Activated CD4-positive, alpha-beta T cell treated with anti-CD3 and anti-CD28 coated beads, Interleukin-2, amount 50 U/mL, for 16 hours (primary cell): ENCODE results near the gene VPS13D.
"Not testable (repeated sequence)": the region's sequence is repeated elsewhere in the genome, so short reads cannot be mapped to it uniquely, and the experiment has no call there.

ENCODE experiments used
- DNase-seq: peaks from one replicate; pipeline ENCODE4 v3.0.0-alpha.2; 2020

The VPS13D gene

DNA sequence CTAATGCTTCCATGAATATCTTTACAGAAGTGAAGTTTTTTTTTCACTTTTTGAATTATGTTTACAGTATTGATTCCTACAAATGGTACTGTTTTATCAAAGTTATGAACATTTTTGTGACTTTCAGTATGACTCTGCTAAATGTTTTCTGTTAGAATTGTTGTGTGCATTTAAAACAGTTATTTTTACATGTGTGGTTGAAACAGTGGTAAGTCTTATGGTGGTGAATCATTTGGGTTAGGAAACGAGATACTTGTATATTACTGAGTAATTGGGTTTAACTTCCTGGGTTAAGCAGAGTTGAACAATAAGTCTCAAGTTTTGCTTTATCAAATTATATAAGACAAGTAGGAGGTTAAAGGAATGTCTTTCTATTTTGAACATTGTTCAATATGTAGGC, 66.8 kb downstream of the VPS13D start:
- peak; percentile 80 for DNase-seq

DNA sequence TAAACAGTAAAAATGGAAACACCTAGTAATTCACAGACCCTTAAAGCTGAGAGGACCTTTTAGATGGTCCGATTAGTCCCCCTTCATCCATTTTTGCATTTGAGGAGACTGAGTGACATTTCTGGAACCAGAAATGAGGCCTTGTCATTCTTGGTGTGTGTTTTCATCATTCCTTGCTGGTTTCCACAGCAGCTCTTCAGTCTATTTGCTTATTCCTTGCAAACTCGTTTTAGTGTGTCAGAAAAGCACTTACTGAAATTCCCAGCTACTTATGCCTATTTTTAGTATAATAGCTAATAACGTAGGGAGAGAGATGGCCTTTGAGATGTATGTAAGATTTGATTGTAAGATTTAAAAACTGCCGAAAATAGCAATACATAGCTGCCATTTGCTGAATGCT, 70.9 kb downstream of the VPS13D start:
- no peak for DNase-seq

GRCh38 chr1:12301518-12302237, 71.8 kb downstream of the VPS13D start:
- no peak for DNase-seq

GRCh38 chr1:12302798-12303447, 73.1 kb downstream of the VPS13D start:
- no peak for DNase-seq

- DNase-seq, result no peak
Observed at GRCh38 chr1:12305377-12305776, 75.5 kb downstream of the VPS13D start.

DNA sequence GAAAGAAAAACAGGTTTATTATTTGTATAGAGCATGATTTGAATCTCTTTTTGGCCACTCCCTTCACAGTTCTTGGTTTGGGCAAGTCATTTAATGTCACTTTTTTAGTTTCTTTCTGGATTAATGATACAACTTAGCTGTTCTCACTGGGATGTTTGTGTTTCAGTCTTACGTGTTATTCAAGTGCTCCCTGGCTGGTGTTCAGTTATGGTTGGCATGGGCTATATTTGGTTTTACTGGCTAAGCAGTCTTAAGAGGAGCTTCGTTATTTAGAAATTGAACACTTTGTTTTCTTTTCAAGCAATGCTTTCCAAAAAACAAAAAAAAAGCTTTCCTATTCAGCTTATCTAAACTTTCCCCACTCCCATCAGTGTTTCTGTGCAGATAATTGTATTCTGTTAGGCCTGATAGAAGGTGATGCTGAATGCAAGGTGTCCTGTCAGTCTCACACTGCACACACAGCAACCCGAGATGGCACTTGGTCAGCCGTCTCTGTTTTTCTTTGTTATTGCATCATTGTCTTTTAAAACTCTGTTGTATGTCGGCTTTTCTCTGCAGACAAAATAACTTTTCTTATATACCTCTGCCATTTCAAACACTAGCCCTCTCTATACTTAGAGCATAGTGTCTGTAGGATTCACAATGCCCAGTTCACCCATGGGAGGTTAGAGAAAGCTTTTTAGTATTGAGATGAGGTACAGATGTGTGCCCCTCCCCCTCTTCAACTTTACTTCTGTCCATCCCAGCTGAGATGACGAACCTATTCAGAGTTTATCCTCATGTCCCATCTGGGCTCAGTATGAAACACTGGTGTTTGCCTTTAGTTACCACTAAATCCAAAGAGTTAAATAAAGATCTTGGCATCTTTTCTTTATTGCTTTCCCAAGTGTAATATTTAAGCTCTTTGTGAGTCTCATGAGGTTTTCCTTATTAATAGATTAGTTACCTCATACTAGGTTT, 80.2 kb downstream of the VPS13D start:
- DNase-seq, result peak; percentile 6

GRCh38 chr1:12314333-12314903, 84.6 kb downstream of the VPS13D start:
- DNase-seq, result peak; percentile 8

DNA sequence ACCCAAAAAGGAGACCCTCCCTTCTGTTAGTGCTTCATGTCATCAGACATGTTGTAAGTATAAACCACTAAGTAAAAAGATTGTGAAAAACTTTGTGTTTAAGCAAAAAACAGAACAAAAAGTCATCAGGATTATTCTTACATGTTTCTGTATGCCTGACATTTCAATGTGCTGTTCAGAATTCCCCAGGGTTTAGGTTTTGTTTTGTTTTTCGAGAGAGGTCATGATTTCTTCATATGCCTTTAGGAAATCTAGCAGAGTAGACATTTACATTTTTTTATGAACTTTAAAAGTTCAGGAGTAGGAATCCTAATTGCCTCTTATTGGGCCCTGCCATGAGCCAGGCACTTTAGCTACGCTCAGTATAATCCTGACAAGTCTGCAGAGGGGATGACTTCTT, 85.3 kb downstream of the VPS13D start:
- no peak for DNase-seq

DNA sequence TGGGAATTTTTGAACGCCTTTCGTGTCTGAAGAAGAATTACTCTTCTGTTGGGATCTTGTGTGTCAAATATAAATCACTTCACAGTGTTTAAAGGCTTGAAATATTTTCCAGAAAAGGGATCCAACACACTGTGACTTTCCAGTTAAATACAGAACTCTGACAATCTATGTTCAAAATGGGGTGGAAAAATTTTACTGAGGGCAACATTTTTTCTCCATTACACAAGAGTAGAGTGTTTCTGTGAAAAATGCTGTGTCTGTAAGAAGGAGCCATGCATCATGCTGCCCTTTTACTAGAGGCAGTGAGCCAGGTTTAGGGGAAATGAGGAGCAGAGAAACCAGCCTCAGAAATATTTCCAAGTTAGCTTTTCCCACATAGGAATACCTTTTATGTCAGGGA, 86.5 kb downstream of the VPS13D start:
- no peak for DNase-seq

GRCh38 chr1:12320486-12320885, 90.7 kb downstream of the VPS13D start:
- no peak for DNase-seq

- DNase-seq, result no peak
Observed at GRCh38 chr1:12324423-12324822, 94.6 kb downstream of the VPS13D start.

DNA sequence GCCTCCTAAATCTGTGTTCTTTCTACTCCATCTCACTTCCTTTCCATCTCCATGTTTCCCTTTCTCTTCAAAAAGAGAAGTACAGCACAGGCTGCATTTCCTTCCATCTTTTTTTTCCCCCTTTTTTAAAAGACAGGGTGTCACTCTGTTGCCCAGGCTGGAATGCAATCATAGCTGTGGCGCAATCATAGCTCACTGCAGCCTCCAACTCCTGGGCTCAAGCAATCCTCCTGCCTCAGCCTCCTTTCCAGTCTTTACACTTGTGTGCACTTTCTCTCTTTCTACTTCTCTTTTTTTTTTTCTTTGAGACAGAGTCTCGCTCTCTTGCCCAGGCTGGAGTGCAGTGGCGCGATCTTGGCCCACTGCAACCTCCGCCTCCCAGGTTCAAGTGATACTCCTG, 95.1 kb downstream of the VPS13D start:
- not testable (repeated sequence) for DNase-seq

GRCh38 chr1:12326986-12327385, 97.2 kb downstream of the VPS13D start:
- DNase-seq, result no peak

DNA sequence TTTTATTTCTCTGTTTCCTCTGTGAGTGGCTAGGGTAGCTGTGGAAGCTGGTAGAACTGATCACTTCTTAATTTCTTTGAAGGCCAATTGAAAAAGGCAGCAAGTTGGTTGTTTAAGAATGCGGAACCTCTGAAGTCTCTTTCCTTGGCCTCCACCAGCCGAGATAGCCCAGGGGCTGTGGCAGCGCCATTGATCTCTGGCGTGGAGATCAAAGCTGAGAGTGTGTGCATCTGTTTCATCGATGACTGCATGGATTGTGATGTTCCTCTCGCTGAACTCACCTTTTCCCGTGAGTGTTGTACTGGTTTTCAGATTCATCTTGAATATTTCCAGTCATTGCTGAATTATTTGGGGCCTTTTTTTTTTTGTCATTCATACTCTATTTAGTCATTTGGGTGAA, 97.7 kb downstream of the VPS13D start:
- no peak for DNase-seq

DNA sequence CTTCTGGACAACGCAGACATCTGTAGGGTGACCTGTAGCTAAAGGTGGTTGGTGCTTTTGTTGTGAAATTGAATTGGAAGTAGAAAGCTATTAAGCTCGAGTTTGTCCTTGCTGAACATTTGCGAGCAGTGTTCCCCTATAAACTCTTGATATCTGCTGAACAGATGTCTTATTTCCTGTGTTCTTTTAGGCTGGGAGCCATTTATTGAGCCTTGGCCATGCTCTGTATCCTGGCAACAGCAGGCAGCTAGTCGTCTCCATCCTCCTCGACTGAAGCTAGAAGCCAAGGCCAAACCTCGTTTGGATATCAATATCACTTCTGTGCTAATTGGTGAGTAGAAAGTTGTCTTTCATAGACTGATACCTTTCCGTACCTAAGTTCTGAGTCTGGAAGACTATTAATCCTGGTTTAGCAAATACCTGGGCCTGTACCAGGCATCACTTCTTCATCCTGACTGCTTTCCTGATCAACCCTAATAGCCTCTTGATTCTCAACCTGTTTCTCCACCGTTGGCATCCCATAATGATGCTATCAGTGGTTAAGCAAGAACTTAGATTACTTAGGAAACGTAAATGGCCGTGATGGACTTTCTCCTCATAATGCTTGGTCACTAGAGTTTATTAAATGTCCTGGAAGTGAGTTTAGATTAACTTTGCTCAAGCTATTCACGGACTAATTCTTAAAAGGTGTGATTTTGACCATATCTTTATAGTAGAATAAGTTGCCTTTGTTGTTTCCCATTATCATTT, 103.4 kb downstream of the VPS13D start:
- no peak for DNase-seq

DNA sequence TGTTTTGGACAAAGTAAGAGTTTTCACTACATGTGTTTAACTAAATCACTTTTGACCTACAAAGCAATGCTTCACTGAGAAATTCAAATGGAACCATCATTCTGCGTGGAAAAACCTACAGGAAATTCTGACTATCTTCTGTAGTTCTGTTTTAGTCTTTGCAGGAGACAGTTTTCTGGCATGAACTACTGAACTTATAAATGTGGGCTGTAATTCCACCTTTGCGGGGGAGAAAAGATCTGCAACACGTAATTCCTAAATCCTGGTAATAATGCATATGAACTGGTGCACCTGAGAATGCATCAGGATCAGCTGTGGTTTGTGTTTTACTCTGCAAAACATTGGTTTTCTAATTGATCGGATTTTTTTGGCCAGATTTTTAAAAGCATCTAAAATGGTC, 106.0 kb downstream of the VPS13D start:
- DNase-seq, result no peak

DNA sequence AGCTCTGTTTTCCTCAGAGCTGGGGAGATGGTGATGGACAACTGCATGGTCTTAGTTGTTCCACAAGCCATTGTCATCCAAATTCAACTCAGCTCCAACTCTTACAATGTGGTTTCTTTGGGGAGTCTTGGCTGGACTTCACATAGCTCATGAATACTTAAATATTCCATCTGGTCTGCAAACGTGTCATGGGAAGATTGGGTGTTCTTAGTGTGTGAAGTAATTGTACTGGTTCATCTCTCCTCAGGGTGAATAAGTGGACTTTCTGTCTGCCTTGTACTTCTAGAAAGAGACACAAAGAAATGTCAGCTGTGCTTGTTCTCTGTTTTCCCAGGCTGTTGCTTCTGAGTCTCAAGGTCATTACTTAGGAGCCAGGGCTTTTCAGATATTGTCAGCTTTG, 106.6 kb downstream of the VPS13D start:
- DNase-seq, result no peak

- DNase-seq, result no peak
Observed at GRCh38 chr1:12338017-12338416, 108.2 kb downstream of the VPS13D start.

- no peak for DNase-seq
Observed at GRCh38 chr1:12338823-12339222, 109.0 kb downstream of the VPS13D start.

DNA sequence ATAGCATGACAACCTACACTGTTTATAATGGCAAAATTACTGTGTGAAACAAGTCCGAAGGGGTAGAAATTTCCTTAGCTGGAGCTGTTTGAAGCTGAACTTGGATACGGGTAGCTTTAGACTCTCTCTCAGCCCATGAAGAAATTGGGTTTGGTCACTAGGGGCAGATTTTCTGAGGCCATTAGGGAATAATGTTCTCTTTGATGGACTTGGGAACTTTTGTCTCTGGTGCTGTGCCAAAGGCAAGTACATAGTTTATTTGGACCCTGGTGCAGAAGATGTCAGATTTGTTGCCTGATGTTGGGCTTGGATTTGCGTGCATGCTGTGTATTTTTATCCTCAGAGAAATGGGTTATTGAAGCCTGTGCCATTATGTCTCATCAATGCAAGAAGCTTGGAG, 109.6 kb downstream of the VPS13D start:
- no peak for DNase-seq

DNA sequence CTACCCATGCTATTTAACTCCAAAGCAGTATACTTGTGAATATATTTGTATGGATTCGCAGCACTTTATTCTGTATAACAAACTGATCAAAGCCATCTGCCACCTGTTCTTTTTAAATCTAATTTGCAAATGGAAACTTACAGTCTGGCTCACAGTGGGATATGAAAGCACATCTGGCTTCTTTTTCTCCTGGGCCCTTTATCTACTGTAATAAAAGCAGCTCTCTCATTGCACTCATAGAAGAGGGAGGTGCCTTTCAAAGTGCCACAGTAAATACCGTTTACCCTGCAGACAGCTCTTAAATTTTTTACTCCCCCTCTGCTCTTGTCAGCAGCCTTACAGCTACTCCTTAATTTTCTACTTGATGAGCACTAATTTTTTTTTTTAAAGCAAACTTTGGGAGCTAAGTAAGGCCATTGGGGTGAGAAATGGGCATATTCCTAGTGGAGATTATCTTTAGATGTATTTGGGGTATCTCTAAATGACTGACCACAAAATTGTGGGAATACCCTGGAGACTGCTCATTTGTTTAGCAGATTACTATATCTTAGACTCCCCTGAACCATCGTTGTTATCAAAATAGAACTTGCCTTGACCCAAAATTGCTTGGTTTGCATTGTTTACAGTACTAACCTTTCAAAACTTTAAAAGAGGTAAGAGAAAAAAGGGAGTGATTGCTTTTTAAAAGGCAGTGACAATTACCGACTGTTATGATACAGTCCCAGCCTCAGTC, 110.1 kb downstream of the VPS13D start:
- DNase-seq, result no peak

GRCh38 chr1:12340544-12340930, 110.7 kb downstream of the VPS13D start:
- DNase-seq, result no peak
